Keratinocyte (primary cell): ENCODE measurements around the gene DTNB. TPM values are rescaled to one million over a fixed set of nuclear protein-coding genes. Genes with fewer than 3 reads are reported as not detected.

Experiments used
- DNase-seq: peaks from one replicate; pipeline ENCODE4 v3.0.0-alpha.2; 2011; ENCODE audit warnings: low read depth, missing footprints, low spot score
- FAIRE-seq: peaks from 2 replicates; lab custom pipeline; 2011; peaks lifted over from hg19 to GRCh38; lab: Jason Lieb, UNC
- H2AFZ ChIP-seq: 2 replicates; pipeline ENCODE4 v1.6.0; 2012; ENCODE audit warnings: low read length, control low read depth, inconsistent platforms; ENCODE audit not compliant: control insufficient read depth
- H3K27ac ChIP-seq: 2 replicates; pipeline ENCODE4 v1.5.1; 2011; ENCODE audit warnings: low read length; ENCODE audit not compliant: control insufficient read depth, insufficient read depth
- H3K27me3 ChIP-seq: 3 replicates; pipeline ENCODE4 v1.6.0; 2011; ENCODE audit warnings: low read length; ENCODE audit not compliant: control insufficient read depth, insufficient read depth; ENCODE audit errors: extremely low read depth
- H3K36me3 ChIP-seq, 2 experiments: 2 replicates in 1 of 2; 3 replicates in 1 of 2; pipeline ENCODE4 v1.5.1; 2011; ENCODE audit warnings: low read length in 2 of 2, mild to moderate bottlenecking in 1 of 2; ENCODE audit not compliant: control insufficient read depth in 2 of 2, insufficient read depth in 2 of 2; ENCODE audit errors: extremely low read depth in 1 of 2
- H3K4me1 ChIP-seq: 3 replicates; pipeline ENCODE4 v1.5.1; 2011; ENCODE audit warnings: low read length; ENCODE audit not compliant: control insufficient read depth, insufficient read depth; ENCODE audit errors: extremely low read depth
- H3K4me2 ChIP-seq: 3 replicates; pipeline ENCODE4 v1.6.0; 2011; ENCODE audit warnings: low read depth, low read length; ENCODE audit not compliant: control insufficient read depth, insufficient read depth; ENCODE audit errors: extremely low read depth
- H3K4me3 ChIP-seq, 3 experiments: fragments of 200-600 bp in 1 of 3; sonication (generic) in 1 of 3; 2 replicates in 2 of 3; 3 replicates in 1 of 3; pipeline ENCODE4 v1.5.1; 2011 to 2016; ENCODE audit warnings: low read length in 3 of 3, mild to moderate bottlenecking in 3 of 3, control low read depth in 2 of 3, inconsistent platforms in 1 of 3, low read depth in 1 of 3, mixed read lengths in 1 of 3, mixed run types in 1 of 3, moderate library complexity in 1 of 3; ENCODE audit not compliant: control insufficient read depth in 2 of 3, insufficient read depth in 2 of 3; ENCODE audit errors: extremely low read depth in 1 of 3
- H3K79me2 ChIP-seq: 2 replicates; pipeline ENCODE4 v1.6.0; 2012; ENCODE audit warnings: low read length; ENCODE audit not compliant: control insufficient read depth, insufficient read depth
- H3K9ac ChIP-seq: 3 replicates; pipeline ENCODE4 v1.6.0; 2011; ENCODE audit warnings: low read length; ENCODE audit not compliant: control insufficient read depth, insufficient read depth; ENCODE audit errors: extremely low read depth
- H3K9me1 ChIP-seq: 3 replicates; pipeline ENCODE4 v1.6.0; 2011; ENCODE audit warnings: low read length; ENCODE audit not compliant: control insufficient read depth, insufficient read depth; ENCODE audit errors: extremely low read depth
- H3K9me3 ChIP-seq: 2 replicates; pipeline ENCODE4 v1.5.1; 2012; ENCODE audit warnings: low read depth, low read length; ENCODE audit not compliant: control insufficient read depth
- H4K20me1 ChIP-seq: 3 replicates; pipeline ENCODE4 v1.6.0; 2011; ENCODE audit warnings: low read length; ENCODE audit not compliant: control insufficient read depth, insufficient read depth; ENCODE audit errors: extremely low read depth
- EZH2 ChIP-seq: IDR thresholded peaks from one replicate; pipeline ENCODE4 v1.6.1; 2012; ENCODE audit warnings: inconsistent platforms, mild to moderate bottlenecking, low read length, moderate library complexity
- dilution Hi-C: fragments of 300-500 bp; cut with MboI; formaldehyde crosslinking; loops from one replicate; pipeline ENCODE4 v1.7.0; 2020; ENCODE audit warnings: low sequenced_read_pairs; ENCODE audit not compliant: extremely low pct_ligation_motif_present
- polyA plus RNA-seq, 5 experiments: library from polyadenylated mRNA; depleted of rRNA in 3 of 5; stranded (reverse) in 3 of 5; stranded (forward) in 1 of 5; unstranded in 1 of 5; fragments of >200 nt; gene quantifications; 1 replicate in 1 of 5; 2 replicates in 3 of 5; 3 replicates in 1 of 5; pipeline versions ENCODE4 v1.2.1 to v1.2.3, GENCODE V29; 2011 to 2012; ENCODE audit warnings: missing spikeins in 2 of 5, low read depth in 1 of 5, low replicate concordance in 1 of 5
- TF ChIP-seq, protein P1 (sequence below), 3 experiments: IDR thresholded peaks in 1 of 3; conservative IDR thresholded peaks in 1 of 3; optimal IDR thresholded peaks in 1 of 3; 2 replicates in 2 of 3; 3 replicates in 1 of 3; pipeline versions ENCODE3 to v1.5.1; 2011; ENCODE audit warnings: low read length in 3 of 3, mild to moderate bottlenecking in 3 of 3, moderate library complexity in 2 of 3, control low read depth in 1 of 3, inconsistent platforms in 1 of 3; ENCODE audit not compliant: insufficient read depth in 2 of 3; ENCODE audit errors: extremely low read depth in 1 of 3

Gene DTNB
- polyA plus RNA-seq, 1 donor (not counting 4 experiments of a cell fraction or from before 2014, with no cell fraction given) = 31.5 TPM

GRCh38 chr2:25401307-25402026 lies 271.9 kb downstream of the DTNB start:
- FAIRE-seq (no peak), DNase-seq (no peak)
- no peaks in the 10 kb centered on the region for H3K36me3 ChIP-seq
- no peaks in the 10 kb centered on the region for H3K9me3 ChIP-seq
- H2AFZ ChIP-seq = no peak overlapping the region
- H4K20me1 ChIP-seq = no peaks in the 10 kb centered on the region
- no peak overlapping the region for H3K27ac ChIP-seq
- H3K79me2 ChIP-seq = no peaks in the 10 kb centered on the region
- no peaks in the 10 kb centered on the region for H3K27me3 ChIP-seq
- H3K4me2 ChIP-seq = no peak overlapping the region
- no peak overlapping the region for H3K9ac ChIP-seq
- H3K4me1 ChIP-seq = peaks cover 6% of the 10 kb centered on the region
- H3K9me1 ChIP-seq = no peaks in the 10 kb centered on the region
- TF ChIP-seq EZH2 = no peak
- TF ChIP-seq, protein P1, sequence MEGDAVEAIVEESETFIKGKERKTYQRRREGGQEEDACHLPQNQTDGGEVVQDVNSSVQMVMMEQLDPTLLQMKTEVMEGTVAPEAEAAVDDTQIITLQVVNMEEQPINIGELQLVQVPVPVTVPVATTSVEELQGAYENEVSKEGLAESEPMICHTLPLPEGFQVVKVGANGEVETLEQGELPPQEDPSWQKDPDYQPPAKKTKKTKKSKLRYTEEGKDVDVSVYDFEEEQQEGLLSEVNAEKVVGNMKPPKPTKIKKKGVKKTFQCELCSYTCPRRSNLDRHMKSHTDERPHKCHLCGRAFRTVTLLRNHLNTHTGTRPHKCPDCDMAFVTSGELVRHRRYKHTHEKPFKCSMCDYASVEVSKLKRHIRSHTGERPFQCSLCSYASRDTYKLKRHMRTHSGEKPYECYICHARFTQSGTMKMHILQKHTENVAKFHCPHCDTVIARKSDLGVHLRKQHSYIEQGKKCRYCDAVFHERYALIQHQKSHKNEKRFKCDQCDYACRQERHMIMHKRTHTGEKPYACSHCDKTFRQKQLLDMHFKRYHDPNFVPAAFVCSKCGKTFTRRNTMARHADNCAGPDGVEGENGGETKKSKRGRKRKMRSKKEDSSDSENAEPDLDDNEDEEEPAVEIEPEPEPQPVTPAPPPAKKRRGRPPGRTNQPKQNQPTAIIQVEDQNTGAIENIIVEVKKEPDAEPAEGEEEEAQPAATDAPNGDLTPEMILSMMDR (optimal IDR thresholded peaks at IDR 0.05 in 1 of 3, IDR thresholded peaks at IDR 0.05 in 1 of 3, conservative IDR thresholded peaks at IDR 0.05 in 1 of 3; ENCODE audit: extremely low read depth in 1 of 3, insufficient read depth in 2 of 3, low read length in 3 of 3) = no peak
- no peak overlapping the region for H3K4me3 ChIP-seq
- dilution Hi-C loops = no loop called here

DNA sequence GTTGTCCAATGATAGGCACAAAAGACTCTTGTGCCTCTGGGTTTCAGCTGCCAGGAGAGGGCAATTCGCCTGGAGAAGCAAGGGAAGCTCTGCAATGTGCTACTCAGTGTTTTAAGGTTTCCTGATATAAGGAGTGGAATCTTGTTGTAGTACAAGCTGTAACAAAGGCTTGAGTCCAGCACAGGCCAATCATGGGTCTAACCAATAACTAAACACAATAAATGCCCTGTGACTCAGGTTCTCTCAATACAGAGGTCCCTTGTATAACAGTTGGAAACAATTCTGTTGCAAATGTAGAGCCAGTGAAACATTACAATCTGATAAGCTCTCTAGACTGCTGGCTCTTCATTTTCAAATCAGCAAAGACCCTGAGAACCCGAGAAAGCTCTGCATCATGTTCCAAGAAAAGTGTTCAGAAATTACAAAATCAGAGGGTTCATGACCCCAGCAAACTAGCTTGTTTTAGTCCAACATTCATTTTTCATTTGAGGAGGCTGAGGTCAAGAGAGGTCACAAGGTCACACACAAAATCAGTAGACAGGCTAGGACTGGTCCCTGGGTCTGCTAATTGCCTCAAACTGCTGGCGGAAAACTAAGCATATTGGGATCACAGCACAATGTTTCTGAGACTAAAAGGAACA lies 272.7 kb downstream of the DTNB start:
- no peak overlapping the region for H3K27ac ChIP-seq

More for the DNA sequence above, 272.7 kb downstream of the DTNB start:
- Histone ChIP-seq H3K79me2 (no peaks in the 10 kb centered on the region), H3K9me1 (no peaks in the 10 kb centered on the region), H3K4me2 (no peak overlapping the region), H3K4me3 (no peak overlapping the region), H3K27me3 (no peaks in the 10 kb centered on the region), H3K4me1 (peaks cover 6% of the 10 kb centered on the region), H4K20me1 (no peaks in the 10 kb centered on the region), H3K36me3 (no peaks in the 10 kb centered on the region), H3K9ac (no peak overlapping the region), H2AFZ (no peak overlapping the region), H3K9me3 (no peaks in the 10 kb centered on the region)
- FAIRE-seq (no peak), DNase-seq (no peak)
- dilution Hi-C loops = no loop called here
- TF ChIP-seq, protein P1 (optimal IDR thresholded peaks at IDR 0.05 in 1 of 3, IDR thresholded peaks at IDR 0.05 in 1 of 3, conservative IDR thresholded peaks at IDR 0.05 in 1 of 3; ENCODE audit: extremely low read depth in 1 of 3, insufficient read depth in 2 of 3, low read length in 3 of 3) = no peak
- TF ChIP-seq EZH2 = no peak
